NCI-H146 treated with DMSO at 0.1 percent for 48 hours (cell line): Measurements from ENCODE around the gene C10orf90.

ENCODE experiments used
- DNase-seq: peaks from one replicate; lab custom pipeline; 2025; ENCODE audit not compliant: unreplicated experiment; lab: John Stamatoyannopoulos, UW

C10orf90 gene

GRCh38 chr10:126432507-126432906 lies 238.0 kb downstream of the C10orf90 start:
- no peak for DNase-seq

- DNase-seq = no peak
Measured at GRCh38 chr10:126431816-126432215, 238.7 kb downstream of the C10orf90 start.

- peak; percentile 36 for DNase-seq
Measured at GRCh38 chr10:126430512-126430911, 240.0 kb downstream of the C10orf90 start.

GRCh38 chr10:126429275-126429674 lies 241.2 kb downstream of the C10orf90 start:
- no peak for DNase-seq

- no peak for DNase-seq
Measured at GRCh38 chr10:126425489-126426065, 244.9 kb downstream of the C10orf90 start.

GRCh38 chr10:126425032-126425431 lies 245.5 kb downstream of the C10orf90 start:
- DNase-seq = no peak

- DNase-seq = no peak
Measured at GRCh38 chr10:126423732-126424491, 246.6 kb downstream of the C10orf90 start.

GRCh38 chr10:126422567-126422966 lies 247.9 kb downstream of the C10orf90 start:
- no peak for DNase-seq

- no peak for DNase-seq
Measured at GRCh38 chr10:126421756-126422256, 248.7 kb downstream of the C10orf90 start.

GRCh38 chr10:126420567-126421300 lies 249.8 kb downstream of the C10orf90 start:
- no peak for DNase-seq

GRCh38 chr10:126417220-126417825 lies 253.2 kb downstream of the C10orf90 start:
- no peak for DNase-seq

GRCh38 chr10:126409821-126410220 lies 260.7 kb downstream of the C10orf90 start:
- no peak for DNase-seq

GRCh38 chr10:126408953-126409641 lies 261.4 kb downstream of the C10orf90 start:
- DNase-seq = no peak

- no peak for DNase-seq
Measured at GRCh38 chr10:126407831-126408230, 262.7 kb downstream of the C10orf90 start.

- DNase-seq = no peak
Measured at GRCh38 chr10:126405239-126405775, 265.2 kb downstream of the C10orf90 start.

GRCh38 chr10:126402721-126403695 lies 267.5 kb downstream of the C10orf90 start:
- DNase-seq = peak; percentile 67

GRCh38 chr10:126400641-126401040 lies 269.9 kb downstream of the C10orf90 start:
- DNase-seq = no peak

- no peak for DNase-seq
Measured at GRCh38 chr10:126398924-126399323, 271.6 kb downstream of the C10orf90 start.

GRCh38 chr10:126398383-126398743 lies 272.1 kb downstream of the C10orf90 start:
- no peak for DNase-seq
